AG08395 (cell line): ENCODE data around the gene SLC17A4.

ENCODE experiments used
- DNase-seq: peaks from one replicate; pipeline ENCODE4 v3.0.0; 2012; ENCODE audit warnings: mixed read lengths, low spot score

Gene SLC17A4

DNA sequence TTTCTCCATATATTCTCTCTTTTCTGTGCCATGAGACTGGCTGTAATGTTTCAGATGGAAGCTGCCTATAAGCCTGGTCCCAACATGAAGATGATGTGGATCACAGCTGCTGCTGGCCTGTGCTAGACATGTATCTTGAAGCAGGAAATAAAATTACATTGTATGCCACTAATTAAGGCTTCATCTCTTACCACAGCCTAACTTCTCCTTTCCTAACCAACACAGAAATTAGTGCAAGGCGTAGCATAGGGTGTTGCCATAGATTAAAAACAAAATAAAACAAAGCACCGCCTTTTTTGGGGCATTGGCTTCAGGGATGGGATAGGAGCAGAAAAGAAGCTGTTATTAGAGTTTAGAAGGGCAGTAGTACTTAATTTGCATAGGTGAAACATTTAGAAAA is 4.7 kb upstream of the SLC17A4 start:
- DNase-seq: no peak

DNA sequence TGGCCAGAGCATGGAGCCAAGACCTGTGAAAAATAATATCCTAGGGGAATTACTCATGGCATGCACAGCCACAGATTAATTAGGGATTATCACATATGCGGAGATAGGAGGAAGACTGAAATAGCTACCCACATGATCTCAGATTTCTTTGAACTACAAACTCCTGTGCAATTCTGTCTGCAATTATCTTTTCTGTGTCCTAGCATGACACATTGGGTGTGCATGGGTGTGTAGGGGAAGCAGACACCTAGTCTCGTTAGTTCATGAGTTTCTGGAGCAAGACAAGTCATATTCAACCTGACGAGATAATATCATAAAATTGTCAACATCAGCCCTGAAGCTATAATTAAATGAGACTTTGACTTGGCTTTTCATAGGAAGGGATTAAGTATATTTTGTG is 3.6 kb upstream of the SLC17A4 start:
- no peak for DNase-seq

DNA sequence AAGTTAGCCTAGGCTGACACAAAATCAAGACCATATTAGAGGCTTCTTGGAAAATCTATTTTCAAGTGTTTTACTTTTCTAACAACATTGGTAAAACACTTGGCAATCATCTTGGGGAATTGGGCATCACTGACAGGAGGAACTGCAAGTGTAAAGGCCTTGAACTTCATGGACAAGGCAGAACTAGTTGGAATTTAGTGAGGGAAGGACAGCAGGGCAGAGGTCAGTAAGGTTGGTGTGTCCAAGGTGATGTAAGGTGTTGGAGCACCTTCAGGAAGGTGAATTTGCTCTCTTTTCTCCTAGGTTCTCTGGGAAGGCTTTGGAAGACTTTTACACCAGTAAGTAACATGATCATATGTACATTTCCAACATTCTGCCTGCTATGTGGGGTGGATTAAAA is 1.5 kb upstream of the SLC17A4 start:
- DNase-seq: no peak

DNA sequence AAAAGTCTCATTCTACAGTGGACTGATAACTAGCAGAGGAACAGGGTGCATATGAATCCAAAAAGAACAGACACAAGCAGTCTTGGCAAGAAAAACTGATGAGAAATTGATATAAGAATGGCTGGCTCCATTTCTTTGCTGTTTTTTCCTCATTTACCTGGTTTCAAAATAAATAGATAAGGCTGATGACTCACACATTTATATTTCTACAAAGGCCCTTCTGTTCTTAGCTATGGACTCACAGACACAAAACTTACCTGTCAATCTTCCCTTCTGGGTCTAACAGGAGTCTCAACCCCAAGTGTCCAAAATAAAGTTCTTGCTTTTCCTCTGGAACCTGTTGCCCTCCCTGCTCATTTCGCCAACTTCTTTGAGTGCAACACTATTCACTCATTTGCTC is 941 bp downstream of the SLC17A4 start:
- no peak for DNase-seq

DNA sequence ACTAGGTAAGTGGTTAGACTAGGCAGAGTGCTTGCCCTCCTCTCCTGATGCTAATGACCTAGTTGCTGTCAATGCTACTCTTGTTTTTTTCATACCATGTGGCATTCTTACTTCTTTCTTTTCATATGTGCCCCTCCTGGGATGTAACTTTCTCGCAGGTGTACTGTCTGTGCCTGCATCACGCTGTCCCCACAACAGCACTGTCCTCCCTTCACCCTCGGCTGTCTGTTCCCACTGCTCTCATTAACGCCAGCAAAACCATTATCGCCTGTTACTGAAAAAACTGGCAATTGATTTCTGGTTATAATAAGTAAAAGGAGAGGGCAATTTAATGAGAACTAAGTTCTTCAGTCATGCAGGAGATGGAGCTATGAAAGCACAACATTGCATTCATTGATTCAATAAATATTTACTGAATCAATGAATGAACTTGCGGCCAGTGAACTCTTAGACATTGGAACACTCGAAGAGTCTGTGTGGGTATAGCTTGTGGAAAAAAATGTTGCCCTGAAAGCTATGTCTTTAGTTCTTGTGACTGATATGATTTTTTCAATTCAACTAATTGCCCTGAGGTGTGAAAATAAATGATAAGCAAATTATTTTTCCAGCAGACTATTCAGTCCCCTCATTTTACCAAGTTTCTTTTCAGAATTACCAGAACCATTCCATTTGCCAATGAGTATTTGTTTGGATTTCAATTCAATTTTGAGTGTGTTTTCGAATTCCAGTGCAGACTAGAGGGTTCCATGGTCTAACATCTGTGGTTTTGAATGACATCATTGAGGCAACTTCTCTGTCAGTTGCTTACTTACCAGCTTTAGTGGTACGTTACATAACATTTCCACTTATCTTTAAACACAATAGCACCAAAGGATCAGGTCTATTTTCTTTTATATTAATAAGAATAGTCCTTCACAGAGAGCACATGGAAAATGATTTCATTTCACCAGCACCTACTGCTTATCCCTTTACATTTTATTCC is 2.1 kb downstream of the SLC17A4 start:
- no peak for DNase-seq

DNA sequence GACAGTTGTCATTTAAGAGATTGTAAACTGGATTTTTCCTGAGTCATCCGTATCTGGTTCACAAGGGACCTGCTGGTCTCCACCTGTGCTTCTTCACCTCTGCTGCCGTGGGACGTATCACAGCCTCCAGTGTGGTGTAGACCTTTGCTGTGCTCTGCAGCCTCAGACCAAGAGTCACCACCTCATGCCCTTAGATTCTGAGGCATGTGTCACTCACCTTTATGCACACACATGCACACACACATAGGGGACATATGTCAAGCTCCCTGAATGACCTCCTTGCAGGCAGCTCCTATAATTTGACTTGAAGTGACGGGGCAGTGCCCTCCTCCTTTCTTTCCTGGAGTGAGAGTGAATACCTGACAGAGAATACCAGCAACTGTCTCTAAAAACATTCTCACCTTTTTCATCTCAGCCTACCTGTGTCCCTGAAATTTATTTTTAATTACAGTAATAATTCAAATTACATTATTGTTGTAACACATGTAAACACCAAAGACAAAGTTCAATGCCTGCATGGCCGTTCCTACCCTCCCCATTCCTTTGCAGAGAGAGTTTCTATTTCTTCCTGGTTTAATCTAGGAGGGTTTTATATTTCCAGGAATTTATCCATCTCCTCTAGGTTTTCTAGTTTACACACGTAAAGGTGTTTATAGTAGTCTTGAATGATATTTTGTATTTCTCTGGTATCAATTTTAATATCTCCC is 3.5 kb downstream of the SLC17A4 start:
- no peak for DNase-seq

DNA sequence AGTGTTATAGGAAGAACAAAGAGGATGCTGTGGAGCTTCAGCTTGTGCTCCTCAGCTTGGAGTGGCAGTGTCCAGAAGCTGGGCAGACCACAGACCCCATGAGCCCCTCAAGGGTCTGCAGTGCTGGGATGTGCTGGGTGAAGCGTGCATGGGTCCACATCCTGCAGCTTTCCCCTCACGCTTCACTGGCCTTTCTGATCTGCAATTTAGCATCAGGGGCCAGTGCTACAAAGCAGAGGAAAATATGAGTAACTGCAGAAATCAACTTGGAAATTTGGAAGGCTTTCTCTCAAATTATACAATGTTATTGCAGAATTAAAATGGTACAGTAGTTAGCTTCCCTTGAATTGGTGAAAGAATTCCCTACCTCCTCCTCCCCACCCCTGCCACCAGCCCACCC is 10.1 kb downstream of the SLC17A4 start:
- DNase-seq: no peak

DNA sequence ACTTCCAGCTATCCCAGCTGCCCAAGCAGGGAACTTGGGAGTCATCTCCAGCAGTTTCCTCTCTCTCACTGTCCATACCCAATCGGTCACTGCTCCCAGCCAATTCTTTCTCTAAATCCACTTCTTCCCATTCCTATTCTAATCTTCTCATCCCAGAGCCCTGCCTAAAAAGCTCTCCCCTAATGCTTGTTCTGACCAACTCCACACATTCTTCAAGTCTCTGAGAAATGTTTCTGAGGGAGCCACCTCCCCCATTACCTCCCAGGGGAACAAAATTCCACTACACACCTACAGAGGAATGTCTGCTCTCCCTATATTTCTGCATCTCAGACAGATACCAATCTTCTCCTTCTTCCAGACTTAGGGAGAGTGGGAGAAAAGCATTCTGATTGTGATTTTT is 14.0 kb downstream of the SLC17A4 start:
- DNase-seq: no peak

DNA sequence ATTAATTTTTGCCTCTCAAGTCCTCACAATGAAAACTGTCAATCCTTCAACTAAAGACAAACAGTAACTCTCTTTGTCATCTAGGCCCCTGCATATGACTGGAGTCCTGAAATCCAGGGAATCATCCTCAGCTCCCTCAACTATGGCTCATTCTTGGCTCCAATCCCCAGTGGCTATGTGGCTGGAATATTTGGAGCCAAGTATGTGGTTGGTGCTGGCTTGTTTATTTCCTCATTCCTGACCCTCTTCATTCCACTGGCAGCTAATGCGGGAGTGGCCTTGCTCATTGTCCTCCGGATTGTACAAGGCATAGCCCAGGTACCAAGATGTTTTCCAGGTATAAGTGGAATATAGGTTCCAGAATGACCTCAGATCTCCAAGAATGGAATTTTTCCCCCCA is 15.4 kb downstream of the SLC17A4 start:
- DNase-seq: peak; percentile 7

DNA sequence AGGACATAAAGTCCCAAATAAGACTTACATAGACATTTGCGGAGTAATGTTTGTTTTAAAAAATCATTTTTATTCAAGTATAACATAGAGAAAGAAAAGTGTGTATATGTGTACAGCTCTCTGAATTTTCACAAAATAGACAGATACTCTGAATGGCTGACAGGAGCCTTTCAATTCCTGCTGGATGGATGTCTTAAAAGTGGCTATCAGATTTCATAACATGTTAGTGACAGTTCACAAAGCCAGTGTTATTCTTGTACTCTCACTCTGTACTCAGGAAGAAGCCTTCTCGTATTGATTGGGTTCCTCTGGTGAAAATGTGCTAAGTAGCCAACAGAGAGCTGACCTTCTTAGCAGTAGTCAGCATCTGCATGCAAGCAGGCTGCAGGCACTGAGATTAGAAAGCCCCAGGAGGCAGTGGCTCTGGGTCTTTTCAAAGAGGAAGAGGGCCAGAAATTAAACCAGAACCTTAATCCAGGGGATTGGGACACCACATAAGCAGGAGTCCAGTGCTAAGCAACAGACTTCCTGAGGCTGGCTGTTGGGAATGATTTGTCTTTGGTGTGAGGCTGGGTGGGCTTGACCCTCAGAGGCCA is 19.7 kb downstream of the SLC17A4 start:
- no peak for DNase-seq

DNA sequence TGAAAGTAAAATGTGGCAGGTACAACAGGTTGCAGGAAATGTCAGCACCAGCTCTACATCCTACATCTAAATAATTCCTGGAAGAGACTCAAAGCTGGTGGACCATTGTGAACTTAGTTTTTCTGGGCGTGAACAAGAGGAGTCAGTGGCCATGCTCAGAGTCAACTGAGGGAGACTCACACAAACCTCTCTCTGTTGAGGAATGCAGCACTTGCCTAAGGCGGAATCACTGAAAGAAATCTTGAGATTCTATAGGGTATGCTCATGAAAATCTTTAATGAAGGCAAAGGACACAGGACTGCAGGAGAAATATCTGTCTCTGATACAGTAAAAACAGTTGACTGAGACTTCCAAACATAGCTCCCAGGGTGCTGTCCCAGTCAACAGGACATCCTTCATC is 22.5 kb downstream of the SLC17A4 start:
- no peak for DNase-seq

DNA sequence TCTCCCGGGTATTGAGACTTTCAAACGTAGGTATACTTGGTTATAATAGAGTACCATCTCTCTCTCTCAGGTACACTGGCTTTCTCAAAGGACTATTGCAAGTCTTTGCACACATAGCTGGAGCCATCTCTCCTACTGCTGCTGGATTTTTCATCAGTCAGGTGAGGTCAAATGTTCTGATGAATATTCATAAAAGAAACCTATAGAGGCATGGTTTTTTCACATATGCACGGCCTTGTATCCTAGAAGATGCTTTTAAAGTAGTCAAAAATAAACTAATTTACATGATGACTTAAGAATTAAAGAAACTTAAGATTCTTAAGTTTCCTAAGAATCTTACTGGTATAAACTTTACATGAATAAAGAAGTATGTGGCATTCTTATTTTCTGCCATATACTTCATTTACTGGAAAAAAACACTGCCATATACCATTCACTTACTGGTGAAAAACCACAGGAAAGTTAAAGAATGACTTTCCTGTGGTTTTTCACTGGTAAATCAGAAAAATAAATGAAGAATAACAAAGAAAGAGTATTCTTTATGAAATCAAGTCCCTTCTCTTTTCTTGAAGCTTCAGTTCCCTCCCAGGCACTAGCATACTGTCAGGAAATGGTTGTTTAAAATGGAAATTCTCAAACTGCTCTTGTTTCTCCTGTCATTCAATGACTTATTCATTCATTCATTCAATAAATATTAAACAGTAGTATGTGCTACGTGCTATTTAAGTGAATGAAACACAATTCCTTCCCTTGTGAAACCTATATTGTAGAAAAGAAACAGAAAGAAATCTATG is 23.5 kb downstream of the SLC17A4 start:
- no peak for DNase-seq

DNA sequence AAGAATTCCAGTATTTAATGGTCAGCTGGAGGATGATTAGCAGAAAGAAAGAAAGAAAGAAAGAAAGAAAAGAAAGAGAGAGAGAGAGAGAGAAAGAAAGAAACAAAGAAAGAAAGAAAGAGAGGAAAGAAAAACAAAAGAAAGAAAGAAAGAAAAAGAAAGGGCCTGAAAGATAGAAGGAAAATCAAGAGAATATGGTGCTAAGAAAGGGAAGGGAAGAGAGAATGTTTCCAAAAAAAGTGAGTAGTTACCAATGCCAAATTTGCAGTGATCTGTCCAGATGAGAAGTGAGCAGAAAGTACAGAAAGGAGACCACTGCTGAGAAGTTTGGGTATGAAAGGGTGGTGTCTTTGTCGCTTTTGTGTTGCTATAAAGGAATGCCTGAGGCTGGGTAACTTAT is 26.6 kb downstream of the SLC17A4 start:
- DNase-seq: no peak

DNA sequence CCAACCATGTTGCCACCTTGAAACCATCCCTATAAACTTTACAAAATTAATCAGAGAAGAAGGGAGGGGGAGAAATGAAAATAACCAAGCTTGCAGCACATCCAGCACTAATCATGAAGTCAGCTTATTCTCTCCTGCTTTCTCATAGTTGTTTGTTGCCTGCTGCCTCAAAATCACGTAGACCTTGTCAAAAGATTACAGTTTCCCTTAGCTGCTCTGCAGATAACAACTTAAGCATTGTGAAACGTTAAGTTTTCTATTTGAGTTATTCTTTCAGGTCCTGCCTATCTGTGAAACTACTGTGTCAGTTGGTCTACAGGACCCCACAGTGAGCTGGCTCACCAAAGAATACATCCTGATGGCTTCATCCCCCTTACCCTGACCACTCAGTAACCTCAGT is 32.9 kb downstream of the SLC17A4 start:
- DNase-seq: no peak

DNA sequence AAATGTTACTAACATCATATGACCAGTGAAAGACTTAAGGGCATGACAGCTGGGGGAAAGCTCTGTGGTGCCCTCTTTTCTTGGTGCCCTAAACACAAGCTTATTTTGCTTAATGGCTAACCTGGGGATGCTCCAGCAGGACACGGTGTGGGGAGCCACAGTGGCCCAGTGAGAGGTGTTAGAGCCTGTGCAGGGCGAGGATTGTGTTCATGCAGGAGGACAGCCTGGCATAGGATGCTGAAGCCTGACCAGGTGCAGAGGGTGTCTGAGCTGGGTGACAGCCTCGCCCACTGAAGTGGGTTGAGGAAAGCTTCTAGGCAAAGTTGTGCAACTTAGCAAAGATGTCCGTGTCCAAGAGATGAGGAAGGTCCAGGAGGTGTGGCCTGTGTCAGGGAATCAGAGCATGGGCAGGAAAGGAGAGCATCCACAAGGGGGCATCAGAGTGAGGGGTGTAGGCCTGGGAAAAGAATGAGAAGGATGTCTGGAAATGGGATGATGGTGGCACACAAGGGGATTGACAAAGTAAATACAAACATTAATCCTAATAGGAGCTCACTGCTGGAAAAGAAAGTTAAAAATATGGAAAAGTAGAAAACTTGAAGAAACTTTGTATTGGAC is 33.9 kb downstream of the SLC17A4 start:
- peak; percentile 59 for DNase-seq

DNA sequence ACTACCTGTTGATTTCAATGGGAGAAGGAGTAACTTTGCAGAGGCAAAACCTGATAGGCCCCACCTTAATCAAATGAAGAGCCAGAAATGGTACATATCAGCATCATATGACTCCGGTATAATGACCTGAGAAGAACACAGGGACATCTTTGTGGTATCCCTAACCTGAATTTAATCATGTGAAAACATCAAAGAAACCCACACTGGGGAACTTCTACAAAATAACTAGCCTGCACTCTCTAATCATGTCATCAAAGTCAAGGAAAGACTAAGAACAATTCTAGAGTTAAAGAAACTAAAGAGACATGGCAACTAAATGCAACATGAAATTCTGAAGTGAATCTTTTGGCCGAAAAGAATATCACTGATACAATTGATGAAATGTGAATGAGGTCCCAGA is 34.9 kb downstream of the SLC17A4 start:
- DNase-seq: no peak

DNA sequence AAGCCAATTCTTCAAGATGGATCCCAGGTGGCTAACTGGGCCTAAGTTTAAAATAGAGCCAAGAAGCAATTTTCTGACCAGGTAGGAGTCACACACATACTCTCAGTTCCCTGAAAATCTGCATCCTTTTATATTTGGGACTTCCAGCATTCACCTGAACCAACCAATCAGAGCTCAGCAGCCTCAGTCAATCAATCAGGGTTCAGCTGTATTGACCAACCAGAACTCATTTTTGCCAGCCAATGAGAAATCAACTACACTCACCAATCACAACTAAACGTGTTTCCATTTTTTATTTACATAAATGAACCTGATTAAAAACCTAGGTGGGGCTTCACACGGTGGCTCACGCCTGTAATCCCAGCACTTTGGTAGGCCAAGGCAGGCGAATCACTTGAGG is 37.5 kb downstream of the SLC17A4 start:
- DNase-seq: no peak

DNA sequence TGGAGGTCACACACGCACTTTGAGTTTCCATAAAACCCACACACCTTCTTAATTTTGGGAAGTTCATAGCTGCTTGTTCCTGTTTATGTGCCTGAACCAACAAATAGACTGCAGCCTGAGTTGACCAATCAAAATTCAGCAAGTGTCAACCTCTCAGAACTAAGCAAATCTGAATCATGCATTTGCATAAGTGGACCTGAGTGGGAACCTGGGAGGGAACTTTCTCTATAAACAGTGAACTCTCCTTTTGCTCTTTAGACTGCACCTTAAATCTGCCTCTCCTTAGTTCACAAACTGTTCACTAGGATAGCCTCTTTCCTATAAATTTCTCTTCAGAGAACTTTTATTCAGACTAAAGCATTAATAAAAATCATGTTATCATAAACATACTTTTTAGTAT is 39.4 kb downstream of the SLC17A4 start:
- no peak for DNase-seq

DNA sequence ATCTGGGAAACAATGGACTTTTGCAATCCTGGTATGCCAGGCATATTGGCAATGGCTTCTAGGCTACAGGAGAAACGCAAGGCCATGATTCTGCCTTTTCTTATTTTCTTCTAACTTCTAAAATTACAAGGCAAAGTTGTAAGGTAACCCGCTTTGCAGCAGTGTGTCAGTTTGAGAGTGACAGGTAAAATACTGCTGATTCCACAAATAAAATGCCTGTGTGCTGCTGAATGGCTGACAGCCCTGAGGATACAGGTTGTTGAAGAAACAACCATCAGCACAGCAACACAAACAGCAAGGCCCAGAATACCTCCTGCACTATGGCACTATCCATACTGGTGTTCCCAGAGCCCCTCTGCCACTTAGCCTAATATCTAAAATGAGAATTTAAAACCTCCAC is 40.2 kb downstream of the SLC17A4 start:
- no peak for DNase-seq

DNA sequence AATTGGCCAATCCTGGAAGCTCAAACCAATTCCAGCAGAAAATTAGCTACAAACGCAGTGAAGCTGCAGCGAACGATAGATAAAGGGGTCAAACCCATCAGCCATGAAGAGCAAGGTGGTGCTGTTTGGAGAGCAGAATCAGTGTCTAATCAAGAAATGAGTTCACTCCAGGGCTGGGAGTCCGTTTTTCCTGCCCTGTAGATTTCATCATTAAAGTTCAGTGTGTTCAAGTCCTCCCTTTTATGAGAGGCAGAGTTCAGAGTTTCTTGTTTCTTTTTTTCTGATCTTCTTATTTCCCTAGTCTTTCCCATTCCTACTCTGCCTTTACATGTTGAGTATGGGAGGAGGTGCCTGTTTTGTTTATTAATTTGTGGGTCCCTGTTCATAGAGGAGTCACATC is 46.9 kb downstream of the SLC17A4 start:
- DNase-seq: no peak

DNA sequence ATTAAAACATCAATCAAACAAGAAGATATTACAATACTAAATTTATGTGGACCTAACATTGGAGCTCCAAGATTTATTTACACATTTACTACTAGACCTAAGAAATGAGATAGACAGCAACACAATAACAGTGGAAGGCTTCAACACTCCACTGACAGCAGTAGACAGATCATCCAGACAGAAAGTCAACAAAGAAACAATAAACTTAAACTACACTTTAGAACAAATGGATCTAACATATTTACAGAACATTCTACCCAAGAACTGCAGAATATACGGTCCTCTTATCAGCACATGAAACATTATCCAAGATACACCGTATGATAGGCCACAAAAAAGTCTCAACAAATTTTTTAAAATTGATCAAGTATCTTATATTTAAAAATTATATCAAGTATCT is 50.3 kb downstream of the SLC17A4 start:
- no peak for DNase-seq

DNA sequence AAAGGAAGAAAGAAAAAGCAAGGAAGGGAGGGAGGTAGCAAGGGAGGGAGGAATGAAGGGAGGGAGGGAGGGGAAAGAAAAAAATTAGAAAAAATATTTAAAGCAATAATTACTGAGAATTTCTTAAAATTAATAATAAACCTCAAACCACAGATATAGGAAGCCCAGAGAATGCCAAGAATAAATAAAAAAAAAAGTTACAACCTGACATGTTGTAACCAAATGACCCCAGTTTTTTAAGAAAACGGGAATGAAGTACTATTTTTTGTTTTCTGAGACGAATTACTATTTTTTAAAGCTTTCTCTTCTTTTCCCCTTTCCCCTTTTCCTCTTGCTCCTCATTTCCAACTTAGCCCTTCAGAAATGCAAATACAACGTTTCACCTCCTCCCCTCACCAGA is 60.7 kb downstream of the SLC17A4 start:
- DNase-seq: no peak
